SU-DHL-6 (cell line): Measurements from ENCODE around the gene ADARB2.

Experiments used
- H2AFZ ChIP-seq: fragments of 200-600 bp; sonication (generic); 2 replicates; pipeline ENCODE4 v1.6.1; 2014; ENCODE audit warnings: low read depth, mild to moderate bottlenecking, moderate library complexity, mixed read lengths, antibody characterized with exemption, low read length; ENCODE audit not compliant: severe bottlenecking
- H3F3A ChIP-seq: fragments of 200-600 bp; shearing (Covaris generic); 2 replicates; pipeline ENCODE4 v1.6.0; 2016; ENCODE audit warnings: antibody characterized with exemption, mild to moderate bottlenecking; ENCODE audit not compliant: insufficient read depth
- H3K27ac ChIP-seq: fragments of 200-600 bp; sonication (generic); 2 replicates; pipeline ENCODE4 v1.5.1; 2016; ENCODE audit warnings: low read depth, mild to moderate bottlenecking, low read length, moderate library complexity, mixed read lengths
- H3K27me3 ChIP-seq: fragments of 200-600 bp; sonication (generic), shearing (Covaris generic); 2 replicates; pipeline ENCODE4 v1.6.0; 2014; ENCODE audit warnings: mild to moderate bottlenecking, low read length
- H3K36me3 ChIP-seq: fragments of 200-600 bp; sonication (generic); 2 replicates; pipeline ENCODE4 v1.6.1; 2014; ENCODE audit warnings: mild to moderate bottlenecking, low read length, mixed read lengths
- H3K4me2 ChIP-seq: fragments of 300-600, 200-600 bp; shearing (Covaris generic), sonication (generic); 2 replicates; pipeline ENCODE4 v1.6.0; 2014; ENCODE audit warnings: low read length, low read depth, mild to moderate bottlenecking; ENCODE audit not compliant: poor library complexity, severe bottlenecking
- H3K4me3 ChIP-seq: fragments of 200-600 bp; sonication (generic); 2 replicates; pipeline ENCODE4 v1.5.1; 2014; ENCODE audit warnings: antibody characterized with exemption, low read length, mild to moderate bottlenecking, mixed read lengths; ENCODE audit not compliant: insufficient read depth, poor library complexity, severe bottlenecking
- H3K79me2 ChIP-seq: fragments of 200-600 bp; sonication (generic); 2 replicates; pipeline ENCODE4 v1.6.1; 2014; ENCODE audit warnings: mild to moderate bottlenecking, low read length, moderate library complexity; ENCODE audit not compliant: insufficient read depth
- H3K9ac ChIP-seq: fragments of 200-600 bp; sonication (generic); 2 replicates; pipeline ENCODE4 v1.7.0; 2014; ENCODE audit warnings: mild to moderate bottlenecking, low read length
- H3K9me2 ChIP-seq: fragments of 200-600 bp; sonication (generic); replicated peaks from 2 replicates; pipeline ENCODE4 v1.6.1; 2014; ENCODE audit warnings: low read length; ENCODE audit not compliant: insufficient read depth
- H3K9me3 ChIP-seq: fragments of 200-600 bp; sonication (generic); 2 replicates; pipeline ENCODE4 v1.6.1; 2014; ENCODE audit warnings: low read length, mixed read lengths; ENCODE audit not compliant: insufficient read depth
- H4K20me1 ChIP-seq: fragments of 200-600 bp; sonication (generic); 2 replicates; pipeline ENCODE4 v1.6.1; 2014; ENCODE audit warnings: low read depth, mild to moderate bottlenecking, antibody characterized with exemption, low read length, moderate library complexity, mixed read lengths
- CTCF ChIP-seq: fragments of 200-600 bp; sonication (generic); IDR thresholded peaks from one replicate; pipeline ENCODE4 v1.5.1; 2017; ENCODE audit warnings: antibody characterized with exemption, mild to moderate bottlenecking, low read length, moderate library complexity; ENCODE audit not compliant: insufficient read depth, poor library complexity, severe bottlenecking
- EZH2phosphoT487 ChIP-seq: fragments of 200-600 bp; sonication (generic), shearing (Covaris generic); conservative IDR thresholded peaks from 2 replicates; pipeline ENCODE4 v1.6.1; 2018; ENCODE audit warnings: mild to moderate bottlenecking, antibody characterized with exemption, low read length, moderate library complexity, mixed read lengths

The ADARB2 gene

GRCh38 chr10:1673568-1674345 lies 63.6 kb downstream of the ADARB2 start:
- no peak overlapping the region for H2AFZ ChIP-seq
- H3K36me3 ChIP-seq: no peaks in the 10 kb centered on the region
- no peaks in the 10 kb centered on the region for H4K20me1 ChIP-seq
- TF ChIP-seq EZH2phosphoT487: no peak
- TF ChIP-seq CTCF: no peak
- H3K9me3 ChIP-seq: no peaks in the 10 kb centered on the region
- no peak overlapping the region for H3K9ac ChIP-seq
- no peaks in the 10 kb centered on the region for H3F3A ChIP-seq
- H3K27me3 ChIP-seq: no peaks in the 10 kb centered on the region
- H3K4me3 ChIP-seq: no peak overlapping the region
- H3K9me2 ChIP-seq: no peaks in the 10 kb centered on the region
- H3K4me2 ChIP-seq: no peak overlapping the region
- no peak overlapping the region for H3K27ac ChIP-seq
- no peaks in the 10 kb centered on the region for H3K79me2 ChIP-seq

GRCh38 chr10:1672001-1672781 lies 65.1 kb downstream of the ADARB2 start:
- Histone ChIP-seq H3K9ac (no peak overlapping the region), H2AFZ (no peak overlapping the region), H3F3A (no peaks in the 10 kb centered on the region), H3K9me2 (no peaks in the 10 kb centered on the region), H3K36me3 (no peaks in the 10 kb centered on the region), H3K27ac (no peak overlapping the region), H3K9me3 (no peaks in the 10 kb centered on the region), H3K27me3 (no peaks in the 10 kb centered on the region), H3K4me3 (no peak overlapping the region), H3K79me2 (no peaks in the 10 kb centered on the region), H4K20me1 (no peaks in the 10 kb centered on the region), H3K4me2 (no peak overlapping the region)
- TF ChIP-seq CTCF (no peak), EZH2phosphoT487 (no peak)

- Histone ChIP-seq H2AFZ (no peak overlapping the region), H3K9ac (no peak overlapping the region), H3K79me2 (no peaks in the 10 kb centered on the region), H3K4me2 (no peak overlapping the region), H4K20me1 (no peaks in the 10 kb centered on the region), H3K36me3 (no peaks in the 10 kb centered on the region), H3K4me3 (no peak overlapping the region), H3F3A (no peaks in the 10 kb centered on the region), H3K9me2 (no peaks in the 10 kb centered on the region), H3K27ac (no peak overlapping the region), H3K27me3 (no peaks in the 10 kb centered on the region), H3K9me3 (no peaks in the 10 kb centered on the region)
- no peak for TF ChIP-seq CTCF
- no peak for TF ChIP-seq EZH2phosphoT487
Measured at GRCh38 chr10:1671366-1672000, 65.8 kb downstream of the ADARB2 start.
